K562 (cell line): ENCODE data around the gene NKG7. TPM values are rescaled to one million over a fixed set of nuclear protein-coding genes. Genes with fewer than 3 reads are reported as not detected.

Experiments used
- ATAC-seq: fragments of 200-7000 bp; cut with Tn5 transposase; 3 replicates; pipeline ENCODE4 v1.9.1; 2020; ENCODE audit warnings: moderate library complexity
- BruUV-seq: library from RNA; stranded (reverse); fragments of 400-500 nt; replicated peaks from 2 replicates; lab custom pipeline; 2021; lab: Mats Ljungman, UMichigan
- CTCF ChIA-PET: fragments of 300-600 bp; formaldehyde crosslinking; extraction: SDS; loops from one replicate; lab custom pipeline; 2021; ENCODE audit warnings: low intra/inter-chr PET ratio; lab: Yijun Ruan, JAX
- POLR2A ChIA-PET: fragments of 300-600, 350-650 bp; sonication (Branson Sonifier 250); formaldehyde crosslinking; extraction: SDS; loops from one replicate; lab custom pipeline; 2021; ENCODE audit warnings: antibody characterized with exemption, inconsistent platforms; lab: Yijun Ruan, JAX
- DNase-seq, 4 experiments: peaks; one replicate each; pipeline versions ENCODE4 v3.0.0 to v3.0.0-alpha.2; 2011 to 2018; ENCODE audit warnings: low spot score in 3 of 4, mixed read lengths in 3 of 4; ENCODE audit errors: extremely low read depth in 1 of 4
- FAIRE-seq: peaks from 2 replicates; lab custom pipeline; 2011; peaks lifted over from hg19 to GRCh38; lab: Jason Lieb, UNC
- H2AFZ ChIP-seq: 2 replicates; pipeline ENCODE4 v1.6.0; 2011; ENCODE audit warnings: low read depth, low read length, control low read depth, inconsistent platforms
- H3K27ac ChIP-seq: fragments of 200-600 bp; 3 replicates; pipeline ENCODE4 v1.8.0; 2011; ENCODE audit warnings: low read depth, mild to moderate bottlenecking, control low read depth, inconsistent platforms, low read length, moderate library complexity, mixed read lengths; ENCODE audit errors: extremely low read depth
- H3K27me3 ChIP-seq, 2 experiments: fragments of 300-600 bp in 1 of 2; 2 replicates in 1 of 2; 3 replicates in 1 of 2; pipeline versions ENCODE4 v1.6.0 to v1.8.0; 2011; ENCODE audit warnings: inconsistent platforms in 2 of 2, low read length in 2 of 2, mild to moderate bottlenecking in 1 of 2, mixed read lengths in 1 of 2, moderate library complexity in 1 of 2; ENCODE audit not compliant: control insufficient read depth in 2 of 2, insufficient read depth in 2 of 2
- H3K36me3 ChIP-seq: fragments of 300-600 bp; 3 replicates; pipeline ENCODE4 v1.8.0; 2011; ENCODE audit warnings: mild to moderate bottlenecking, low read length, inconsistent platforms; ENCODE audit not compliant: control insufficient read depth, insufficient read depth
- H3K4me1 ChIP-seq, 2 experiments: fragments of 200-600 bp in 1 of 2; replicated peaks in 1 of 2; 2 replicates in 1 of 2; 3 replicates in 1 of 2; pipeline versions ENCODE4 v1.5.1 to v1.8.0; 2011; ENCODE audit warnings: inconsistent platforms in 2 of 2, low read length in 2 of 2, mild to moderate bottlenecking in 1 of 2, mixed read lengths in 1 of 2, moderate library complexity in 1 of 2; ENCODE audit not compliant: control insufficient read depth in 2 of 2, insufficient read depth in 2 of 2
- H3K4me2 ChIP-seq: 2 replicates; pipeline ENCODE4 v1.6.1; 2011; ENCODE audit warnings: low read length, control low read depth, inconsistent platforms, mixed read lengths; ENCODE audit not compliant: insufficient read depth
- H3K4me3 ChIP-seq: fragments of 200-600 bp; sonication (generic), shearing (Covaris generic); 2 replicates; pipeline ENCODE4 v1.5.1; 2016; ENCODE audit warnings: control low read depth, inconsistent platforms
- H3K79me2 ChIP-seq: fragments of 200-600 bp; 3 replicates; pipeline ENCODE4 v1.8.0; 2011; ENCODE audit warnings: low read length, inconsistent platforms; ENCODE audit not compliant: control insufficient read depth, insufficient read depth
- H3K9ac ChIP-seq, 2 experiments: 2 replicates each; pipeline versions ENCODE4 v1.6.0 to v1.6.1; 2011; ENCODE audit warnings: low read depth in 2 of 2, low read length in 2 of 2, control low read depth in 1 of 2, inconsistent platforms in 1 of 2, mild to moderate bottlenecking in 1 of 2, mixed read lengths in 1 of 2; ENCODE audit not compliant: insufficient read depth in 1 of 2
- H3K9me1 ChIP-seq: one replicate; pipeline ENCODE4 v1.6.0; 2011; ENCODE audit warnings: inconsistent platforms, mild to moderate bottlenecking, low read length, moderate library complexity; ENCODE audit not compliant: control insufficient read depth, insufficient read depth
- H3K9me3 ChIP-seq: replicated peaks from 2 replicates; pipeline ENCODE4 v1.5.1; 2011; ENCODE audit warnings: low read depth, low read length, inconsistent platforms; ENCODE audit not compliant: control insufficient read depth, insufficient read depth
- H4K20me1 ChIP-seq: replicated peaks from 2 replicates; pipeline ENCODE4 v1.6.1; 2011; ENCODE audit warnings: low read length, inconsistent platforms, mixed read lengths; ENCODE audit not compliant: control insufficient read depth, insufficient read depth
- AFF4 ChIP-seq: sonication (generic); formaldehyde crosslinking; IDR thresholded peaks from 2 replicates; pipeline ENCODE4 v1.8.0; 2023; ENCODE audit warnings: mild to moderate bottlenecking, missing genetic modification reagents
- FOXJ2 ChIP-seq: fragments of 200-800 bp; sonication (Bioruptor generic); IDR thresholded peaks from 2 replicates; pipeline ENCODE4 v1.6.1; 2016; ENCODE audit warnings: missing genetic modification characterization, missing compliant biosample characterization
- RAD51 ChIP-seq: fragments of 450-650 bp; IDR thresholded peaks from 2 replicates; pipeline ENCODE4 v1.7.1; 2016; ENCODE audit warnings: low read depth, mild to moderate bottlenecking, borderline replicate concordance
- USF1 ChIP-seq: sonication (generic); formaldehyde crosslinking; IDR thresholded peaks from 2 replicates; pipeline ENCODE4 v1.9.0; 2022; ENCODE audit warnings: mild to moderate bottlenecking, missing genetic modification reagents
- USF2 ChIP-seq: sonication (generic); formaldehyde crosslinking; IDR thresholded peaks from 2 replicates; pipeline ENCODE4 v1.5.0; 2020; ENCODE audit warnings: missing genetic modification reagents
- WGBS: fragments of 100-300 bp; shearing (Covaris generic); methylation state at CpG from one replicate; pipeline ENCODE4 v1.1.6; 2016; ENCODE audit warnings: low coverage, mixed read lengths; ENCODE audit not compliant: insufficient coverage; ENCODE audit errors: missing lambda C conversion rate; 5-methylcytosine and 5-hydroxymethylcytosine counted together
- in situ Hi-C: fragments of 300-500 bp; cut with MboI; formaldehyde crosslinking; loops from 4 replicates; pipeline ENCODE4 v1.15.0; 2018; ENCODE audit warnings: inconsistent platforms, mixed read lengths
- intact Hi-C: fragments of 100-400 bp; cut with micrococcal nuclease; formaldehyde crosslinking; loops from 2 replicates; pipeline ENCODE4 v1.14.2; 2022
- polyA plus RNA-seq, 8 experiments: library from polyadenylated mRNA; depleted of rRNA in 4 of 8; stranded (reverse) in 5 of 8; unstranded in 3 of 8; fragments of >200 nt; fragmentation: Nextera tagmentation in 2 of 8; fragmentation: Illumina TruSeq in 1 of 8; extraction: Ambion mirVana in 2 of 8; extraction: Trizol in 1 of 8; gene quantifications; 2 replicates each; pipeline versions ENCODE4 v1.2.1 to v1.2.3, GENCODE V29; 2011 to 2014; ENCODE audit warnings: inconsistent platforms in 1 of 8, missing spikeins in 1 of 8
- total RNA-seq, 7 experiments: library from RNA; depleted of rRNA in 6 of 7; stranded (reverse); fragments of >200 nt in 6 of 7; fragmentation: Illumina TruSeq in 2 of 7; extraction: Trizol in 2 of 7; gene quantifications; 2 replicates each; pipeline versions ENCODE4 v1.2.1 to v1.2.3, GENCODE V29; 2011 to 2021; ENCODE audit warnings: low replicate concordance in 1 of 7
- TF ChIP-seq, protein P1 (sequence below): sonication (generic); formaldehyde crosslinking; IDR thresholded peaks from 2 replicates; pipeline ENCODE4 v1.8.0; 2022; ENCODE audit warnings: missing genetic modification reagents, mild to moderate bottlenecking, moderate library complexity, borderline replicate concordance

Gene NKG7
- total and polyA plus RNA-seq, 9 of the 15 experiments (the other 6 are each of a cell fraction or from before 2014, with no cell fraction given), result 0.30 to 0.70 (median 0.51) TPM; not detected in 2

- no peaks in the 10 kb centered on the region for H3K9me3 ChIP-seq
- H3K36me3 ChIP-seq, result no peaks in the 10 kb centered on the region
- H2AFZ ChIP-seq, result no peak overlapping the region
- DNase-seq, result no peak
- TF ChIP-seq AFF4 (CRISPR knock-in tag) (no peak), RAD51 (peak; percentile 32; the same call in 1 of the 2 replicates), USF2 (peak; percentile 57), FOXJ2 (no peak), USF1 (CRISPR knock-in tag) (peak; percentile 66)
- TF ChIP-seq, protein P1, sequence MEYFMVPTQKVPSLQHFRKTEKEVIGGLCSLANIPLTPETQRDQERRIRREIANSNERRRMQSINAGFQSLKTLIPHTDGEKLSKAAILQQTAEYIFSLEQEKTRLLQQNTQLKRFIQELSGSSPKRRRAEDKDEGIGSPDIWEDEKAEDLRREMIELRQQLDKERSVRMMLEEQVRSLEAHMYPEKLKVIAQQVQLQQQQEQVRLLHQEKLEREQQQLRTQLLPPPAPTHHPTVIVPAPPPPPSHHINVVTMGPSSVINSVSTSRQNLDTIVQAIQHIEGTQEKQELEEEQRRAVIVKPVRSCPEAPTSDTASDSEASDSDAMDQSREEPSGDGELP (CRISPR knock-in tag), result no peak
- H3K27me3 ChIP-seq, result peaks cover 8% of the 10 kb centered on the region in 2 experiments
- FAIRE-seq, result no peak
- POLR2A ChIA-PET, result no interaction called here
- H3K4me1 ChIP-seq, result peaks cover 4 to 20% of the 10 kb centered on the region in 2 experiments; a peak in 3 of 5 replicates
- ATAC-seq, result no peak
- H4K20me1 ChIP-seq, result no peaks in the 10 kb centered on the region
- CTCF ChIA-PET, result no interaction called here
- no TSS peak for BruUV-seq
- WGBS, result 94% methylated on average over 4 of the region's 4 CpGs
- H3K27ac ChIP-seq, result no peak overlapping the region
- in situ Hi-C loops, result no loop called here
- no peak overlapping the region for H3K4me2 ChIP-seq
- H3K4me3 ChIP-seq, result no peak overlapping the region
- H3K9ac ChIP-seq, result no peak overlapping the region
- intact Hi-C loops, result no loop called here
- H3K9me1 ChIP-seq, result no peaks in the 10 kb centered on the region
- no peaks in the 10 kb centered on the region for H3K79me2 ChIP-seq
Measured at GRCh38 chr19:51330366-51330765, 42.1 kb downstream of the NKG7 start.
